SU-DHL-6 (cell line): ENCODE data around the gene RAB40C.

Source experiments
- H2AFZ ChIP-seq: fragments of 200-600 bp; sonication (generic); 2 replicates; pipeline ENCODE4 v1.6.1; 2014; ENCODE audit warnings: low read depth, mild to moderate bottlenecking, moderate library complexity, mixed read lengths, antibody characterized with exemption, low read length; ENCODE audit not compliant: severe bottlenecking
- H3F3A ChIP-seq: fragments of 200-600 bp; shearing (Covaris generic); 2 replicates; pipeline ENCODE4 v1.6.0; 2016; ENCODE audit warnings: antibody characterized with exemption, mild to moderate bottlenecking; ENCODE audit not compliant: insufficient read depth
- H3K27ac ChIP-seq: fragments of 200-600 bp; sonication (generic); 2 replicates; pipeline ENCODE4 v1.5.1; 2016; ENCODE audit warnings: low read depth, mild to moderate bottlenecking, low read length, moderate library complexity, mixed read lengths
- H3K27me3 ChIP-seq: fragments of 200-600 bp; sonication (generic), shearing (Covaris generic); 2 replicates; pipeline ENCODE4 v1.6.0; 2014; ENCODE audit warnings: mild to moderate bottlenecking, low read length
- H3K36me3 ChIP-seq: fragments of 200-600 bp; sonication (generic); 2 replicates; pipeline ENCODE4 v1.6.1; 2014; ENCODE audit warnings: mild to moderate bottlenecking, low read length, mixed read lengths
- H3K4me2 ChIP-seq: fragments of 300-600, 200-600 bp; shearing (Covaris generic), sonication (generic); 2 replicates; pipeline ENCODE4 v1.6.0; 2014; ENCODE audit warnings: low read length, low read depth, mild to moderate bottlenecking; ENCODE audit not compliant: poor library complexity, severe bottlenecking
- H3K4me3 ChIP-seq: fragments of 200-600 bp; sonication (generic); 2 replicates; pipeline ENCODE4 v1.5.1; 2014; ENCODE audit warnings: antibody characterized with exemption, low read length, mild to moderate bottlenecking, mixed read lengths; ENCODE audit not compliant: insufficient read depth, poor library complexity, severe bottlenecking
- H3K79me2 ChIP-seq: fragments of 200-600 bp; sonication (generic); 2 replicates; pipeline ENCODE4 v1.6.1; 2014; ENCODE audit warnings: mild to moderate bottlenecking, low read length, moderate library complexity; ENCODE audit not compliant: insufficient read depth
- H3K9ac ChIP-seq: fragments of 200-600 bp; sonication (generic); 2 replicates; pipeline ENCODE4 v1.7.0; 2014; ENCODE audit warnings: mild to moderate bottlenecking, low read length
- H3K9me2 ChIP-seq: fragments of 200-600 bp; sonication (generic); replicated peaks from 2 replicates; pipeline ENCODE4 v1.6.1; 2014; ENCODE audit warnings: low read length; ENCODE audit not compliant: insufficient read depth
- H3K9me3 ChIP-seq: fragments of 200-600 bp; sonication (generic); 2 replicates; pipeline ENCODE4 v1.6.1; 2014; ENCODE audit warnings: low read length, mixed read lengths; ENCODE audit not compliant: insufficient read depth
- H4K20me1 ChIP-seq: fragments of 200-600 bp; sonication (generic); 2 replicates; pipeline ENCODE4 v1.6.1; 2014; ENCODE audit warnings: low read depth, mild to moderate bottlenecking, antibody characterized with exemption, low read length, moderate library complexity, mixed read lengths
- EZH2phosphoT487 ChIP-seq: fragments of 200-600 bp; sonication (generic), shearing (Covaris generic); conservative IDR thresholded peaks from 2 replicates; pipeline ENCODE4 v1.6.1; 2018; ENCODE audit warnings: mild to moderate bottlenecking, antibody characterized with exemption, low read length, moderate library complexity, mixed read lengths
- TF ChIP-seq, protein P1 (sequence below): fragments of 200-600 bp; sonication (generic); IDR thresholded peaks from one replicate; pipeline ENCODE4 v1.5.1; 2017; ENCODE audit warnings: antibody characterized with exemption, mild to moderate bottlenecking, low read length, moderate library complexity; ENCODE audit not compliant: insufficient read depth, poor library complexity, severe bottlenecking

The RAB40C gene

DNA sequence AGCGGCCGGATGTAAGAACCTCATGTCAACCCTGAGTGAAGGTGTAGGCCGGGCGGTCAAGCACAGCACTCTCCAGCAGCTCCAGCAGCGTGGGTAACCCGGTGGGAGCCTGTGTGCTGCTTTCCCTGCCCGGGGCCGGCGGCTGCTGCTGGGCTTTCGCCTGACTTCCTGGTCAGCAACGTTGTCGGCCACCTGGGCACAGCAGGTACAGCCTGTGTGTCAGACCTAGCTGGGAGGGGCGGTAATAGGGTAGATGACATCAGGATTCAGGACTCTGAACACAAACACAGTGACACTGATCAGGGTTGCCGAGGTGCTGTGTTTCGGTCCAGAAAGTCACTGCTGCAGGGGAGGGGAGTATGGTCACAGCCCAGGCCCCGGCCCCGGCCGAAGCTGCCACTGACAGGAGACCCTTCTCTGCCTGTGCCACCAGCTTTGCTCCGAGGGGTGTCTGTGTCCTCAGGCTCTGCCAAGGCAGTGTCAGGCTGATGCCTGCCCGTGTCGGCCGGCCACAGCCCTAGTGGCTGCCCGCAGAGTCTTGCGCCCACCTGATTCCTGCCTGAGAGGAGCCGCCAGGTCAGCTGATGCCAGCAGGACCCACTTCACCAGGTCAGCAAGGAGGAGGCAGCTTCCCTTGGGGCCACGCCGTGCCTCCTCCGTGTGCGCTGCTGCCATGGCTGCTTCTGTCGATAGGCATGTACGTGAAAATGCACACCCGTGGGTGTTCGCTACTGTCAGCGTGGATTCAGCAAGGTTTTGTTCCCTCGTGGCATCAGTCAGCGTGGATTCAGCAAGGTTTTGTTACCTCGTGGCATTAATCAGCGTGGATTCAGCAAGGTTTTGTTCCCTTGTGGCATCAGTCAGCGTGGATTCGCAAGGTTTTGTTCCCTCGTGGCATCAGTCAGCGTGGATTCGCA lies 9.2 kb downstream of the RAB40C start:
- Histone ChIP-seq H3K9me3 (no peaks in the 10 kb centered on the region), H3F3A (no peaks in the 10 kb centered on the region), H3K9ac (no peak overlapping the region), H4K20me1 (no peaks in the 10 kb centered on the region; the same call in 1 of the 2 replicates), H3K9me2 (no peaks in the 10 kb centered on the region), H3K4me3 (no peak overlapping the region), H3K4me2 (no peak overlapping the region), H3K79me2 (peaks cover under 1% of the 10 kb centered on the region; the same call in 1 of the 2 replicates), H3K36me3 (no peaks in the 10 kb centered on the region), H3K27me3 (no peaks in the 10 kb centered on the region), H2AFZ (no peak overlapping the region), H3K27ac (no peak overlapping the region)
- TF ChIP-seq, protein P1, sequence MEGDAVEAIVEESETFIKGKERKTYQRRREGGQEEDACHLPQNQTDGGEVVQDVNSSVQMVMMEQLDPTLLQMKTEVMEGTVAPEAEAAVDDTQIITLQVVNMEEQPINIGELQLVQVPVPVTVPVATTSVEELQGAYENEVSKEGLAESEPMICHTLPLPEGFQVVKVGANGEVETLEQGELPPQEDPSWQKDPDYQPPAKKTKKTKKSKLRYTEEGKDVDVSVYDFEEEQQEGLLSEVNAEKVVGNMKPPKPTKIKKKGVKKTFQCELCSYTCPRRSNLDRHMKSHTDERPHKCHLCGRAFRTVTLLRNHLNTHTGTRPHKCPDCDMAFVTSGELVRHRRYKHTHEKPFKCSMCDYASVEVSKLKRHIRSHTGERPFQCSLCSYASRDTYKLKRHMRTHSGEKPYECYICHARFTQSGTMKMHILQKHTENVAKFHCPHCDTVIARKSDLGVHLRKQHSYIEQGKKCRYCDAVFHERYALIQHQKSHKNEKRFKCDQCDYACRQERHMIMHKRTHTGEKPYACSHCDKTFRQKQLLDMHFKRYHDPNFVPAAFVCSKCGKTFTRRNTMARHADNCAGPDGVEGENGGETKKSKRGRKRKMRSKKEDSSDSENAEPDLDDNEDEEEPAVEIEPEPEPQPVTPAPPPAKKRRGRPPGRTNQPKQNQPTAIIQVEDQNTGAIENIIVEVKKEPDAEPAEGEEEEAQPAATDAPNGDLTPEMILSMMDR, result no peak
- no peak for TF ChIP-seq EZH2phosphoT487

DNA sequence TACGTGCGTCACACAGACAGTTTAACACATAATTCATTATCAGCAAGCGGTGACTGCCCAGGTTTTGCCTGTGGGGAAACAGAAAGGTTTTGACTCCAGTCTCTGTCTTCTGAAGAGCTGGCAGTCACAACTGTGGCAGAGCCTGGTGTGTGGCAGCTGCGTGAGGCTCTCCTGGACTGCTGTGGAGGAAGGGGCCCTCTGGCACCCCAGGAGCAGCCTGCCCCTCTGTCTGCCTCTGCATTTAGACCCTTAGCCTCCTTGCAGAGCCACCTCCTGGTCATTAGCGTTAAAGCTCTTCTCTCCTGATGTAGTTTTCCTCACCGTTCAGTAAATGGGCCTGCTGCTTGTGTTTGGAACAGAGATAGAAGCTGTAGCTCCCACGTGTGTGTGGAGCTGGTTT lies 10.9 kb downstream of the RAB40C start:
- no peaks in the 10 kb centered on the region; the same call in 1 of the 2 replicates for H4K20me1 ChIP-seq

DNA sequence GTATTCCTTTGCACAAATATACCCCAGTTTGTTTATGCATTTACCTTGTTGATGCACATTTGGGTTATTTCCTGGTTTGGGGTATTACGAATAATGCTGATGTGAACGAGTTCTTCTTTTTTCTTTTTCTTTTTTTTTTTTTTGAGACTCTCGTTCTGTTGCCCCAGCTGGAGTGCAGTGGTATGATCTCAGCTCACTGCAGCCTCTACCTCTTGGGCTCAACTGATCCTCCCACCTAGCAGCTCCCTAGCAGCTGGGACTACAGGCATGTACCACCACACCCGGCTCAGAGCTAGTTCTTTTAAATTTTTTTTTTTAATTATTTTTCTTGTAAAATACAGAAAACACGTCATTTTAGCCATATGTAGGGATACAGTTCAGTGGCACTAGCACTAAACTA lies 14.1 kb downstream of the RAB40C start:
- H3K9ac ChIP-seq, result no peak overlapping the region
- H2AFZ ChIP-seq, result no peak overlapping the region
- no peaks in the 10 kb centered on the region for H3K36me3 ChIP-seq
- H3K9me2 ChIP-seq, result no peaks in the 10 kb centered on the region
- no peaks in the 10 kb centered on the region for H3F3A ChIP-seq
- no peak overlapping the region for H3K4me3 ChIP-seq
- TF ChIP-seq EZH2phosphoT487, result no peak
- TF ChIP-seq, protein P1, result no peak
- H3K27ac ChIP-seq, result no peak overlapping the region
- no peaks in the 10 kb centered on the region for H3K79me2 ChIP-seq
- H3K9me3 ChIP-seq, result no peaks in the 10 kb centered on the region
- H3K4me2 ChIP-seq, result no peak overlapping the region
- no peaks in the 10 kb centered on the region; the same call in 1 of the 2 replicates for H4K20me1 ChIP-seq
- no peaks in the 10 kb centered on the region for H3K27me3 ChIP-seq

More for the DNA sequence above, 10.9 kb downstream of the RAB40C start:
- Histone ChIP-seq H3K4me2 (no peak overlapping the region), H3K36me3 (no peaks in the 10 kb centered on the region), H3K27me3 (no peaks in the 10 kb centered on the region), H3K79me2 (no peaks in the 10 kb centered on the region), H3K9me2 (no peaks in the 10 kb centered on the region), H3K27ac (no peak overlapping the region), H2AFZ (no peak overlapping the region), H3K9ac (no peak overlapping the region), H3F3A (no peaks in the 10 kb centered on the region), H3K9me3 (no peaks in the 10 kb centered on the region), H3K4me3 (no peak overlapping the region)
- no peak for TF ChIP-seq EZH2phosphoT487
- TF ChIP-seq, protein P1, result peak; percentile 15
